ENCODE results near the gene AHCYL1.
A peak's percentile ranks its signal among the peaks of the same experiment; 100 is the strongest.
"Not testable (repeated sequence)": the region's sequence is repeated elsewhere in the genome, so short reads cannot be mapped to it uniquely, and the experiment has no call there.

The AHCYL1 gene

DNA sequence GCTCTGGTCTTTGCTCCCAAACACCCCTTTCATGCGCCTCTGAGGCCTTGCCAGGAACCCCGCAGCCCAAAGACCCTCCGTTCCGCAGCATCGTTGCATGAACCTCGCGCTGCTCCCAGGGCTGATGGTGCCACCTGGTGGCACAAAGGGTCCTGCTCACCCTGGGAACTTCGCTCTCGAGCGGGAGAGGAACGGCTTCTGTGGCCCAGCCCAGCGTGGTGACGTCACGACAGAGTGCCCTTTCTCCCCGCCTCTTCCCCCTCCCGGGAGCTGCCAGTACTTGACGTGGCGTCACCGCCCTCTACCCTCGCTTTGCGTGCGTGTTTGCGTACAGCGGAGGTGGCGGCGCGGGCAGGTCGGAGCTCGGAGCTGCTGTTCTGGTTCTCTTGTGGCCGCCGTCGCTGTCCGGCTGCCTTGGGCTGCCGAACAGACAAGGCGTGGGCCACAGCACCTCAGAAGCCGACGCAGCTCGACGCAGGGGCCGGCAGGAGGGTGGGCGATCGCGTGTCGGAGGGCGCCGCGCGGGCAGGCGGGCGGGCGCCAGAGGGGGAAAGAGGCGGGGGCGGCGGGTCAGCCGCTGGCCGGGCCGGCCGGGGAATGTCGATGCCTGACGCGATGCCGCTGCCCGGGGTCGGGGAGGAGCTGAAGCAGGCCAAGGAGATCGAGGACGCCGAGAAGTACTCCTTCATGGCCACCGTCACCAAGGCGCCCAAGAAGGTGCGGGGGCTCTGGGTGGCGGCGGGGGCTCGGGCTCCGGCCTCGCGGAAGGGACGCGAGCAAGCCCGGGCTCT, at the start of gene AHCYL1:
Gene AHCYL1 (plus strand): TSS at position 310 of the 791 bp plus-strand sequence. CDS start 288 bp downstream, at position 598.
- DNase-seq: peak; percentile 96 to 97

DNA sequence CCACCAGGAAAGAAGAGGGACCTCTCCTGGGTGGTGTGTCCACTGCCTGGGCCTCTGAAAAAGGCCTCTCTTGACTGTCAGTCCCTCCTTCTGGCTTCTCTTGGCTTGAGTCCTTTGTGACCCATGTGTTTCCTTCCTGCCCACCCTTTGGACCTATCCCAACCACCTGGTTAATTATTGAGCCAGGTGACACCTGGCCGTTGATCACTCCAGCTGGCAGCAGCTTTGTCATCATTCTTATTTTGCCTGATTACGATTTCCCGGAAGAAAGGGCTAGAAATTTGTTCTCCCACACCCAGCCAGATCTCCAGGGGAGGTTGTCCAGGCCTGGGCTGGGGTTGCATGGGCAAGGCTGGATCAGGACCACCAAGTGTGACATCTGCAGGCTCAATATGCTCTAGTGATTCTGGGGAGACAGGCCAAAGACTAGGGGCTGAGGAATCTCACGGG, 49.1 kb upstream of the AHCYL1 start:
- DNase-seq: no peak

DNA sequence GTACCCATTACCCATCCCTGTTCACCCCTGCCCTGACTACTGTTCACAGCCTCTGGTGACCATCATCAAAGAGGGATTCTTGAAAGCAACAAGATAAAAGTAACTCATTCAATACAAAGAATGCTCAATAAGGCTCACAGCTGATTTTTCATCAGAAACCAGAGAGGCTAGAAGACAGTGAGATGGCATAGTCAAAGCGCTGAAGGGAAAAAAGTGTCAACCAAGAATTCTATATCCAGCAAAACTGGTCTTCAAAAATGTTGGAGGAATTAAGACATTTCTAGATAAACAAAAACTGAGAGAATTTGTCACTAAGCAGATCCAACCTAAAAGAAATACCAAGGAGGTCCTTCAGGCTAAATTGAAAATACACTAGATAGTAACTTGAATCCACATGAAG, 46.8 kb upstream of the AHCYL1 start:
- DNase-seq: no peak

DNA sequence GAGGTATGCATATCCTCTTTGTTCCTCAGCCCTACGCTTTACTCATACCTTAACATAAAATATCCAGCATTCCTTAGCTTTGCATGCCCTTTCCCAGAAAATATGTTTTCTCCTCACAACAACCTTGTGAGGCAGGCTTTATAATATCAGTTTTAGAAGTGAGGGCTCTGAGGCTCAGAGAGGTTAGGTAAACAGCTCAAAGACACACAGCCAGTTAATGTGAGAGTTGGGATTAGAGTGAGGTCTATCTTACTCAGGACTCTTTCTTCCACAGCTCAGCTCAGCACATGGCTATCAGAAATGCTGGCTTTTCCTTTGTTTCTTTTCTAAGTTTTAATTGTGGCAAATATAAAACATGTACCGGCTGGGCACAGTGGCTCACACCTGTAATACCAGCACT, 46.0 kb upstream of the AHCYL1 start:
- DNase-seq: no peak

DNA sequence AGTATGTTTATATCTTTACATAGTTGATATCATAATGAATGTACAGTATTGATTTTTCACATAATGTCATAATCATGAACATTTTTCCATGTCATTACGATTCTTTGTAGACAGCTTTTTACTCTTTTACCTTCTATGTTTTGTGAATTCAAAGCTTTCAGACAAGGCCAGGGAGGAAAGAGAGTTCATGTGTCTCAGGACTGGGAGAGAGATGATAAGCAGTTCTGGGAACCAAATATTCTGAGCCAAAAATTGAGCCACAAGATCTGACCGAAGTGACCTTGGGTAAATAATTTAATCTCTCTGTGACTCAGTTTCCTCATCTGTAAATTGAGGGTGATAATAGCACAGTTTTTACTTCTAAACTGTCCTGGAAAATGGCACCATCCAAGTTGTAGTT, 42.1 kb upstream of the AHCYL1 start:
- no peak for DNase-seq

DNA sequence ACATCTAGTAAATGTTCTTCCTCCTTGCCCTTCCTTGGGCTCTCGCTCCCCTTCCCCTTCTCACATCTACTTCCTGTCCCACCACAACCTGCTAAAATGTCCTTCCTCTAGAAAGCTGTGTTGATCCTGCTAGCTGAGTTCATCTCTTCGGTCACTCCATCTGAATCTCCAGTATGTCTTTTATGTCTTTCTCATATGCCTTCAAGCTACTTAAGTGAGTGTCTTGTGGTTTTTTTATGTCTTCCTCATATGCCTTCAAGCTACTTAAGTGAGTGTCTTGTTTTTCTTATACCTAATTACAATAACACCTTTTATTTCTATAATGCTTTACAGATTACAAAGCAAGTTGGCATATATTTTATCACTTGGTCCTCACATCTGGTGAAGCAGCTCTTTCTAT, 40.0 kb upstream of the AHCYL1 start:
- DNase-seq: no peak

DNA sequence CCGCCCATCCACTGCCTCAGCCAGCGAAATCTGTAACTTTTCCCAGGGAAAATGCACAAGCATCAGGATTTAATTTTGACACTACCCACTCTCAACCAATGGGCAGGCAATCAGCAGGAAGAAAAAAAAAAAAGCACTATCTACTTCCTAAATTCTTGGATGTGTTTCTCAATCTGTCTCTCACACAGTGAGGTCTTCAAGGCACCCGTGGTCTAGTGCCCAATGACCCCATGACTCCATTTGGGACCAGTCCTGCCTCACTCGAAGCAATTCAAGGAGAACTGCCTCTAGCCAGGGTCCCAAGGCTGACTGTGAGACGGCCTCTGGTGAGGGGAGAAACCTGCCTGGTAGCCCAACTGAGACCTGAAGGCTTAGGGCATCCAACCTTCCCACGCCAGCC, 38.1 kb upstream of the AHCYL1 start:
- DNase-seq: no peak

DNA sequence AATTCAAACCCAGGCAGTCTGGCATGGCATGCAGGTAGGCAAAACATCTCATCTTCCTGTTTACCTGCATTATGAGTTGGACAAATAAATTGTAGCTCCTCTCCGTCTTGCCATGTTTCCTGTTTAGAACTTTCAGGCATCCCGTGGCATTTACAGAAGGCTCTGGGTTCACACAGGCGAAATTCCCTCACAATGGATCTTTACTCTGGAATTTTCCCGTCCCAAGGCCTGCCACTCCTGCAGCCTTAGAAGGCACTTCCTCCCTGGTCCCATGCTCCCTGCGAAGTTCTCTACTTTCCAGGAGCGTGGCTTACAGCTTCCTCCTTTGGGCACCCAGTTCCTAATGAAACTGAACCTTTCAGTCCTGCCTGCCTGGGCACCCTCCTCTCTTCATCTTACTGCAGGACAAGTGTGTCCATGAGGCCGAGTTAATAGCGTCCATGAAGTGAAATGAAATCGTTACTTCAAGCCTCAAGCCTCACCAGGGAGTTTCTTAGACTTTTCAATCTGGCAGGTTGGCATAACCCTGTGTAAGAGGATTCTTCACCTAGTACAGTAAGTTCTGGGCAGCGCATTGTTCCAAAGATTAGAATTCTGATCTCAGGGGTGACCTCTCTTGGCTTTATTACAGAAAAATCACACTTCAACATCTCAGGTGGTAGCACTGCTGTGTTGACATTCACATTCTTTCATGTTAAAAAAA, 36.8 kb upstream of the AHCYL1 start:
- DNase-seq: no peak

DNA sequence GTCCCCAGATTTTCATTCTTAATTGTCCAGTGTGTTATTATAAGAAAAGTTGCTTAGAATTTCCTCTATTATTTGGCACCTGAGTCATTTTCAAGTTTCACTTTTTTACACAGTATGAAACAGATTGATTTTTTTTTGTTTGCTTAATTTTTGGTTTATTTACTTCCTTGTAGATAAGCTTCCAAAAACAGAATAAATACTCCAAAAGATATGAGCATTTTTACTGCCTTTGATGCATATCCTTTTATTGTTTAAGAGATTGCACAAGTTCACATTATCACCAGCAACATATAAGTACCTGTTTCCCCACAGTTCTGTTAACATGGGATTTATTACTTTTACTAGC, 36.3 kb upstream of the AHCYL1 start:
- DNase-seq: no peak

DNA sequence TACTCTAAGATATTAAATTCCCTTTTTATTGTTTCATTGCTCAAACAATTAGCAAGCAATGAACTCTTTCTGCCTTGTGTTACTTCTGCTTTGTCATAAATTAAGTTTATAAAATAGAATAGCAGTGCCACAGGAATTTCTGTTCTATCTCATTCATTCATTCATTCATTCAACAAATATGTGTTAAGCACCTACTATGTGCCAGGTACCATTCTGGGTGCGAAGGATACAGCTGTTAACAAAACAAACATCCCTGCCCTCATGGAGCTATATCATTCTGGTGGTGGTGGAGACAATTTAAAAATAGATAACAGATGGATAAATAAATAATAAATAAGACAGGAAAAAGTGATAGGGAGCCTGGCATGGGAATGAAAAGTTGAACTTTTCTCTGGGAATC, 34.5 kb upstream of the AHCYL1 start:
- DNase-seq: no peak

DNA sequence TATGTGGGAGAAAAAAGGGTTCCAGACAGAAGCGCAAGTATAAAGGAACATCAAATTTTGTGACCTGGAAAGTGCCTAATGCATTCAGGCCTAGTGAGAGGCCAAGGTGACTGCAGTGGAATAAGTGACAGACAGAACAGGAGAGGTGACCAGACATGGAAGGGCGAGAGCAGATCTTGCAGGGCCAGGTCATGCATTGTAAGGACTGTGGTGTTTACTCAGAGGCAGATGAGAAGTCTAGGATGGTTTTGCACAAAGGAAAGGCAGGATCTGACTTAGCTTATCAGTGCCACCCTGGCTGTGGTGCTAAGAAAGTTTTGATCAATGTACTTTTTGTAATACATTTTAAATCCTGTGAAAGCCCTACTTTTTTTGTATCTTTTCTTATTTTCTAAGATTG, 34.1 kb upstream of the AHCYL1 start:
- no peak for DNase-seq

DNA sequence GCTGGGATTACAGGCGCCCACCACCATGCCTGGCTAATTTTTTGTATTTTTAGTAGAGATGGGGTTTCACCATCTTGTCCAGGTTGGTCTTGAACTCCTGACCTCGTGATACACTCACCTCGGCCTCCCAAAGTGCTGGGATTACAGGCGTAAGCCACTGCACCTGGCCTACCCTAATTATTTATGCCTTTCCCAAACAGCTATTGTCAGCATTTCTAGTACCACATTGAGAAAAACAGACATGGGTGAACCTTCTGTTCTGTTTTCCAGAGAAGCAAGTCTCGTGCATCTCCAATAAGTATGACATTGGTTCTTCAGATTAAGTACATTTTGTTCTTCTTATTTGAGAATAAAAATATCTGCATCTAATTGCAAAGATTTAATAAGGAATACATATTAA, 33.1 kb upstream of the AHCYL1 start:
- not testable (repeated sequence) for DNase-seq

DNA sequence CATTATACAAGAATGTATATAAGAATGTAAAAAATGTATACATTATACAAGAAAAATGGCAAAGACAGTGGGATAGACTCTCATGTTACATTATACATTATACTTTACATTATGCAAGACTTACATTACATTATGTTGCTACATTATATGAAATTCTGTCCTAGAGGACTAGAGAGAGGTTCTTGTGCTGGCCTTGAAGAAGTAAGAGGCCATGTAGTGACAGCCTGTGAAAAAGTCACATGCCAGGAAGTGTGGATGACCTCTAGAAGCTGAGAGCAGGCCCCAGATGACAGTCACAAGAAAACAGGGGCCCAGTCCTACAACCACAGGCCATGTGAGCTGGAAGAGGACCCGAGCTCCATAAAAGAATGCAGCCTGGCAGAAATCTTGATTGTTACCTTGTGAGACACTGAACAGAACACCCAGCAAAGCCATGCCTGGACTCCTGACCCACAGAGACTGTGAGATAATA, 30.5 kb upstream of the AHCYL1 start:
- no peak for DNase-seq

DNA sequence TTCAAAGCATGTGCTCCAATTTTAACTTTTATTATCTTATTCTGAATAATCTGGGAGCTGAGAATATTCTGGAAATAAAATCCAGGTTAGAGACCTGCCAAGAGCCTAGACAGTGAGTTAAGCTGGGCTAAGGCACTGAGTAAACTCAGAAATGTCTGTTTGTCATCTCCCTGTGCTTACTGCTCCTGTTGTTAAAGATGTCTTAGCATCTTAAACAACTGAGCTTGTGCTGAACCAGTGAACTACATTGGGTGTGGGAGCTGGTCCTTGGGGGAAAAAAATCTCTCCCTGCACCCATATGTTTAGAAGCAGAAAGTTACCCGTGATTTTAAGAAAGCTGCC, 25.0 kb upstream of the AHCYL1 start:
- DNase-seq: no peak

DNA sequence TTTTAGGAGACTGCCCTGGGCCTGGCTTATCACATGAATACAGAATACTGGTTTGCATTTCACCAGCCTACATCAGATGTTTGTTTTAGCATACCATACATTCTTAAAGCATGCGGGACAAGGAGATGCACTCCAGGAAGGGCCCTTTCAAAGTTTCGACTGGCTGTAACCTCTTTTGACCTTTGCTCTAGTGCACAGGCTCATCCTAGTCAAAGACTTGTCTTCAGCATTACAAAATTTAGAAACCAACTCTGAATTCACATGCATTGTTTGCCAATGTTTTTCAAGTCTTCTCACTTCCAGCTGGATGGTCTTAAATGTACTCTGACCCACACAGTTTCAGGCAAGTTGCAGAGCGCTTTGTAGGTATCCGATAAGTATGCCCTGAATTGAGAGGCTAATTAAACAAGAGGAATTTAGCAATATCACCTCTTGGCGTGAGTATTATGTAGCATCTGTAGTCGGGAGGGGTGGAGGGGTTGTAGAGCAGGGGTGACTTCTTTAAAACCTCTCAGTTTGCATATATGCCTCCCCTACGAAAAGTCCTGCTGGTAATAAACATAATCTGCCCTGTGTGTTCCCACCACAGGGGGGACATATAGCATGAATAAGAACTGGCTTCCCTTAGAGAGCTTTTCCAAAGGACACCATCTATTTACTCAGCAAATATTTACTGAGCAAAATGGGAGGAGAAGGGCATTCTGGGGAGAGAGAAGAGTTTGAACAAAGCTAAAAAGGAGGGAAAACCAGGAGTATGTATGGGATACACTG, 24.4 kb upstream of the AHCYL1 start:
- DNase-seq: peak; percentile 61 to 66

DNA sequence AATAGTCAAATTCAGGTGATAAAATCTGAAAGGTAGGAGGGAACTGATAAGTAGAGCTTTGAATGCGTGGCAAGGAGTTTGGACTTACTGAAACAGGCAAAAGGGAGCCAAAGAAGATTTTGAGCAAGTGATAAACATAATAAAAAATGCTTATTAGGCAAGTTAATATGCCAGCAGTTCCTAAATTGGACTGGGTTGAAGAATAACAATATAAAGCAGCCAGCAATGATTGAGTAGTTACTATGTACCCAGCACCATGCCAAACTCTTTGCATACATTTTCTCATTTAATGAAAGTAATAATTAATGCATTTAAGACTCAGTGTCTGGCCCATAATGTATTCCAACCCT, 23.8 kb upstream of the AHCYL1 start:
- no peak for DNase-seq

DNA sequence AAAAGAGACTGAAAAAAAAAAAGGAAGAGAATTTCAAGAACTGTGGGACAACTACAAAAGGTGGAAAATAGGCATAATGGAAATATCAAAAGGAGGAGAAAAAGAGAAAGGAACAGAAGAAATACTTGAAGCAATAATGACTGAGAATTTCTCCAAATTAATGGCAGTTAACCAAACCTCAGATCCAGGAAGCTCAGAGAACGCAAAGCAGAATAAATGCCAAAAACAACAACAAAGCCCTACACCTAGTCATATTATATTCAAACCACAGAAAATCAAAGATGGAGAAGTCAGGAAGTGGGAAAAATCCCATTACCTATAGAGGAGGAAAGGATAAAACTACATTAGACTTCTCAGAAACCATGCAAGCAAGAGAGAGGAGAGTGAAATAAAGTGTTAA, 20.7 kb upstream of the AHCYL1 start:
- DNase-seq: no peak

DNA sequence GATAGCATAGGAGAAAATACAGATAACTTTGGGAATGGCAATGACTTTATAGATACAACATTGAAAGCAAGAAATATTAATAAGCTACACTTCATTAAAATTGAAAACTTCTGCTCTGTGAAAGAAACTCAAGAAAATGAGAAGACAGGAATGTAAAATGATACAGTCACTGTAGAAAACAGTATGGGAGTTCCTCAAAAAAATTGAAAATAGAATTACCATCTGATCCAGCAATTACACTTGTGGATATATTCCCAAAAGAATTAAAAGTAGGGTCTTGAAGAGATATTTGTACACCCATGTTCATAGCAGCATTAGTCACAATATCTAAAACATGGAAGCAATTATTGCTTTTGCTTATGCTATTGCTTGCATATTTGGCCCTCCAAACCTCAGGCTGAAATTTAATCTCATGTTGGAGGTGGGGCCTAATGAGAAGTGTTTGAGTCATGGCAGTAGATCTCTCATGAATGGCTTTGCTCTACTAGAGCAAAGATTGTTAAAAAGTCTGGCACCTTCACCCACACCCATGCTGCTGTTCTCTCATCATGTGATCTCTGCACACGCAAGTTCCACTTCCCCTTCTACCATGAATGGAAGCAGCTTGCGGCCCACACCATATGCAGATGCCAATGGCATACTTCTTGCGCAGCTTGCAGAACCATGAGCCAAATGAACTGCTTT, 15.3 kb upstream of the AHCYL1 start:
- no peak for DNase-seq

DNA sequence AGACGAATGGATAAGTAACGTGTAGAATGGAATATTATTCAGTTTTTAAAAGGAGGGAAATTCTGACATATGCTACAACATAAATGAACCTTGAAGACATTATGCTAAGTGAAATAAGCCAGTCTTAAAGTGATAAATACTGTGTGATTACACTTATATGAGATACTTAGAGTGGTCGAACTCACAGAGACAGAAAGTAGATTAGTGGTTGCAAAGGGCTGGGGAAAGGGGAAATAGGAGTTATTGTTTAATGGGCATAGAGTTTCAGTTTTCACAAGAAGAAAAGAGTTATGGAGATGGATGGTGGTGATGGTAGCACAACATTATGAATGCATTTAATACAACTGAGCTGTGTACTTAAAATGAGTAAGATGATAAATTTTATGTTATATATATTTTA, 14.7 kb upstream of the AHCYL1 start:
- DNase-seq: no peak

DNA sequence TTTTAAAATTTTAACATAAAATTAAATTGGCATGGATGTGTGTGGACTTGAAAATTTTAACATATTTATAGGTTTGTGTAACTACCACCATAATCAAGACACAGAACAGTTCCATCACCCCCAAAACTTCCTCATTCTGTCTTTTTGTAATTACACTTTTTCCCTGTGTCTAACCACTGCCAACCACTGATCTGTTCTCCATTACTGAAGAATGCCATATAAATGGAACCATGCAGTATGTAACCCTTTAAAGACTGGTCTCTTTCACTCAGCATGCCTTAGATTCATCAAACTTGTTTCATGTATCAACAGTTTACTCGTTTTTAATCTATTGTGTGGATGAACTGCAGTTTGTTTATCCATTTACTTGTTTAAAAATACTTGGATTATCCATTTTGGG, 13.0 kb upstream of the AHCYL1 start:
- no peak for DNase-seq

DNA sequence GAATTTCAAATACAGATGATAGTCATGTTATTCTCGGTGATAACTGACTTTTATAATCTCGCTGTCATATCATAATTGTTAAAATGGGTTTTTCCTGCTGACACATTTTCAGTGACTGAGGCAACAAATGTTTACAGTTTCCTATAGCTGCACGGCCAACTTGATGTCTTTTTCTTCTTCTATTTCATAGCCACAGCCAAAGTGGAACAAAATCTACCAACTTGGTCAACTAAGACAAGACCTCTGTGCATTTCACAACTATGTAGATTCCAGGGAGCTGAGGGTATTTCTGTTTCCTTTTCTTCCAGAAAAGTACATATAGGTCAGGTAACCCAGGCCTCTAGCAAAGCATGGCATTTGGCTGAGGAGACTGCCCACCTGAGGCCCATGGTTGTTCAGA, 10.4 kb upstream of the AHCYL1 start:
- no peak for DNase-seq

DNA sequence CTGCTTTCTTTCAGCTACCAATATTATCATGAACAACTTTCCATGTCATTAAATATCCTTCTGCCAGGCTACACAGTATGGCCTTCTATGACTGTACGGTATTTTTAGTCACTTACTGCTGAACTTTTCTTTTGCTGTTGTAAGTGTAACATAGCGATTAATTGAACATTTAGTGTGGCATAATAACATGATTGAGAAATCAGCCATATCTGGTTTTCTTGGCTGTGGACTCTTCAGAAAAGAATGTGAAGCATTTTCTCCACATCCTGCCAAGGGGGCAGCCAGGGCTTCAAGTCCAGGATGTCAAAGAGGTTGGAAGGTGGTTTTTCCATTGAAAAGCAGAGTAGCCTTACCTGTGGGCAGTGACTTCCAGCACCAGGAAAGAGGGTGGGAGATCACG, 8.8 kb upstream of the AHCYL1 start:
- no peak for DNase-seq

DNA sequence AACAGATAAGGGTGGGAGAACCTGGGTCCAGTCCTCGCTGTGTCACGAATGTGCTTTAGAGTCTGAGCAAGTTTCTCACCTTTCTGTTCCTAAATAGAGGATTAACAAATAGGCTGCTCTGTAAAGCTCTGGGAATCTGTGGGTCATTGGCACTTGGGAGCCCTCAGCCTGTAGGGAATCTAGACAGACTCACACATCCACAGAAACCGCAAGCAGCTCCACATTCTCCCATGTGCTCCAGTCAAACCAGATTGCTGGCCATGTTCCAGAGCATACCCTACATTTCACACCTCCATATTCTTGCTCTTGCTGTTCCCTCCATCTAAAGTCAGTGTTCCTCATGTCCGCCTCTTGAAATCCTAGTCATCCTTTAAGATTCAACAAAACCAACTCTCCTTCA, 7.8 kb upstream of the AHCYL1 start:
- DNase-seq: no peak
